Measurements from ENCODE around the gene SPANXD. TPM values are rescaled to one million over a fixed set of nuclear protein-coding genes. Genes with fewer than 3 reads are reported as not detected.

The SPANXD gene
- total and polyA plus RNA-seq, 3 donors from 2014 or later: 11.5 to 13.9 TPM; not detected in 1

- WGBS, 2 donors: 68 to 78% methylated on average over 4 of the region's 4 CpGs
- Histone ChIP-seq H3K36me3 (ENCODE audit: low read depth, missing control alignments) (no peaks in the 10 kb centered on the region), H3K4me1 (no peaks in the 10 kb centered on the region), H3K27ac (no peak overlapping the region), H3K4me3 (no peak overlapping the region), H3K27me3 (no peaks in the 10 kb centered on the region), H3K9me3 (no peaks in the 10 kb centered on the region)
- TF ChIP-seq POLR2A (IDR thresholded peaks at IDR 0.05): no peak
- TF ChIP-seq, protein P1, sequence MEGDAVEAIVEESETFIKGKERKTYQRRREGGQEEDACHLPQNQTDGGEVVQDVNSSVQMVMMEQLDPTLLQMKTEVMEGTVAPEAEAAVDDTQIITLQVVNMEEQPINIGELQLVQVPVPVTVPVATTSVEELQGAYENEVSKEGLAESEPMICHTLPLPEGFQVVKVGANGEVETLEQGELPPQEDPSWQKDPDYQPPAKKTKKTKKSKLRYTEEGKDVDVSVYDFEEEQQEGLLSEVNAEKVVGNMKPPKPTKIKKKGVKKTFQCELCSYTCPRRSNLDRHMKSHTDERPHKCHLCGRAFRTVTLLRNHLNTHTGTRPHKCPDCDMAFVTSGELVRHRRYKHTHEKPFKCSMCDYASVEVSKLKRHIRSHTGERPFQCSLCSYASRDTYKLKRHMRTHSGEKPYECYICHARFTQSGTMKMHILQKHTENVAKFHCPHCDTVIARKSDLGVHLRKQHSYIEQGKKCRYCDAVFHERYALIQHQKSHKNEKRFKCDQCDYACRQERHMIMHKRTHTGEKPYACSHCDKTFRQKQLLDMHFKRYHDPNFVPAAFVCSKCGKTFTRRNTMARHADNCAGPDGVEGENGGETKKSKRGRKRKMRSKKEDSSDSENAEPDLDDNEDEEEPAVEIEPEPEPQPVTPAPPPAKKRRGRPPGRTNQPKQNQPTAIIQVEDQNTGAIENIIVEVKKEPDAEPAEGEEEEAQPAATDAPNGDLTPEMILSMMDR (IDR thresholded peaks at IDR 0.05): no peak
- DNase-seq: no peak
- intact Hi-C loops (cut with DNase I; ENCODE audit: low total_unique reads): no loop called here
Observed at GRCh38 chrX:141668371-141668770, 30.2 kb downstream of the SPANXD start.

- Histone ChIP-seq H3K4me1 (no peaks in the 10 kb centered on the region), H3K36me3 (ENCODE audit: low read depth, missing control alignments) (no peaks in the 10 kb centered on the region), H3K4me3 (no peak overlapping the region), H3K27me3 (no peaks in the 10 kb centered on the region), H3K27ac (no peak overlapping the region), H3K9me3 (no peaks in the 10 kb centered on the region)
- WGBS, 2 donors: 37 to 45% methylated on average over 6 of the region's 6 CpGs
- intact Hi-C loops (cut with DNase I; ENCODE audit: low total_unique reads): no loop called here
- TF ChIP-seq, protein P1 (IDR thresholded peaks at IDR 0.05): no peak
- DNase-seq: no peak
Observed at GRCh38 chrX:141662781-141663180, 35.8 kb downstream of the SPANXD start.

GRCh38 chrX:141652286-141652685, 46.3 kb downstream of the SPANXD start:
- Histone ChIP-seq H3K27ac (no peak overlapping the region), H3K4me1 (no peaks in the 10 kb centered on the region), H3K27me3 (no peaks in the 10 kb centered on the region), H3K9me3 (no peaks in the 10 kb centered on the region), H3K4me3 (no peak overlapping the region), H3K36me3 (ENCODE audit: low read depth, missing control alignments) (no peaks in the 10 kb centered on the region)
- TF ChIP-seq, protein P1 (IDR thresholded peaks at IDR 0.05): no peak
- no peak for TF ChIP-seq POLR2A (IDR thresholded peaks at IDR 0.05)
- intact Hi-C loops (cut with DNase I; ENCODE audit: low total_unique reads): no loop called here
- DNase-seq: no peak
- WGBS, 2 donors: 88 to 90% methylated on average over 5 of the region's 5 CpGs

Other genes starting within 250 kb of the SPANXD start
- gene SPANXA1, start 114.0 kb downstream of the SPANXD start, total RNA-seq: 1 to 10 TPM in 1 of 2 donors, not detected in 1; 8.3 TPM
- 6.5 TPM for gene SPANXA1, start 114.0 kb downstream of the SPANXD start, polyA plus RNA-seq (ENCODE audit: insufficient read depth, low read depth, low replicate concordance)
- 10 to 100 TPM in 1 of 2 donors, 1 to 10 TPM in 1; 8.3 to 27.2 TPM for gene SPANXA2, start 109.0 kb downstream of the SPANXD start, total RNA-seq
- 6.5 TPM for gene SPANXA2, start 109.0 kb downstream of the SPANXD start, polyA plus RNA-seq (ENCODE audit: insufficient read depth, low read depth, low replicate concordance)
- 1 to 10 TPM in 1 of 2 donors, under 1 TPM in 1; 0.93 to 1.2 TPM for gene MAGEC3, start 139.6 kb upstream of the SPANXD start, total RNA-seq
- gene MAGEC3, start 139.6 kb upstream of the SPANXD start, polyA plus RNA-seq (ENCODE audit: insufficient read depth, low read depth, low replicate concordance): 0.47 TPM
- gene MAGEC1, start 205.2 kb upstream of the SPANXD start, total RNA-seq: 10 to 100 TPM in 1 of 2 donors, 1 to 10 TPM in 1; 10.0 to 10.1 TPM
- gene MAGEC1, start 205.2 kb upstream of the SPANXD start, polyA plus RNA-seq (ENCODE audit: insufficient read depth, low read depth, low replicate concordance): 16.2 TPM

Measured in testis (tissue), 3 donors.